Upper lobe of left lung (tissue), 4 donors: ENCODE measurements around the gene TTC17.

Source experiments
- CTCF ChIP-seq, 6 experiments: fragments of 450-650 bp in 4 of 6; fragments of 200-600 bp in 2 of 6; sonication (generic) in 2 of 6; IDR thresholded peaks; one replicate each; pipeline ENCODE4 v1.5.1; 2016 to 2019; ENCODE audit warnings: antibody characterized with exemption in 6 of 6
- EP300 ChIP-seq, 4 donors: sonication (generic); formaldehyde crosslinking; IDR thresholded peaks; one replicate each; pipeline ENCODE4 v1.5.1; 2017; ENCODE audit warnings: antibody characterized with exemption in 4 of 4, control low read depth in 2 of 4
- POLR2A ChIP-seq, 4 donors: fragments of 450-650 bp; IDR thresholded peaks; one replicate each; pipeline ENCODE4 v1.5.1; 2016 to 2017; ENCODE audit warnings: antibody characterized with exemption in 4 of 4, mild to moderate bottlenecking in 2 of 4
- POLR2AphosphoS5 ChIP-seq, 2 donors: sonication (generic); formaldehyde crosslinking; IDR thresholded peaks; one replicate each; pipeline ENCODE4 v1.5.1; 2017; ENCODE audit warnings: antibody characterized with exemption in 2 of 2

GRCh38 chr11:43505171-43505570 lies 146.5 kb downstream of the TTC17 start:
- no peak for TF ChIP-seq CTCF (IDR thresholded peaks at IDR 0.05)
- no peak for TF ChIP-seq POLR2A (IDR thresholded peaks at IDR 0.05)
- no peak for TF ChIP-seq EP300 (IDR thresholded peaks at IDR 0.05)
- no peak for TF ChIP-seq POLR2AphosphoS5 (IDR thresholded peaks at IDR 0.05)
